ENCODE data around the gene NLRC4.
"Not testable (repeated sequence)": the region's sequence is repeated elsewhere in the genome, so short reads cannot be mapped to it uniquely, and the experiment has no call there.

Gene NLRC4

GRCh38 chr2:32278478-32278853 lies 13.8 kb upstream of the NLRC4 start:
- TF ChIP-seq CTCF (IDR thresholded peaks at IDR 0.05; ENCODE audit: extremely low read depth, missing control alignments): no peak
- DNase-seq (ENCODE audit: low spot score): no peak

GRCh38 chr2:32277674-32278477 lies 13.2 kb upstream of the NLRC4 start, which contains the start of gene YIPF4:
TSS of gene YIPF4 (plus strand) at chr2:32277904. CDS start at chr2:32278156, 252 bp downstream.
- DNase-seq (ENCODE audit: low spot score): peak; percentile 99
- TF ChIP-seq CTCF (IDR thresholded peaks at IDR 0.05; ENCODE audit: extremely low read depth, missing control alignments): no peak

GRCh38 chr2:32277363-32277673 lies 12.6 kb upstream of the NLRC4 start:
- no peak for TF ChIP-seq CTCF (IDR thresholded peaks at IDR 0.05; ENCODE audit: extremely low read depth, missing control alignments)
- DNase-seq (ENCODE audit: low spot score): no peak

- not testable (repeated sequence) for DNase-seq (ENCODE audit: low spot score)
Observed at GRCh38 chr2:32275790-32276189, 11.1 kb upstream of the NLRC4 start.

- no peak for TF ChIP-seq CTCF (IDR thresholded peaks at IDR 0.05; ENCODE audit: extremely low read depth, missing control alignments)
- no peak for DNase-seq (ENCODE audit: low spot score)
Observed at GRCh38 chr2:32274289-32274688, 9.6 kb upstream of the NLRC4 start.

GRCh38 chr2:32272279-32272678 lies 7.6 kb upstream of the NLRC4 start:
- no peak for TF ChIP-seq CTCF (IDR thresholded peaks at IDR 0.05; ENCODE audit: extremely low read depth, missing control alignments)

GRCh38 chr2:32271063-32271462 lies 6.4 kb upstream of the NLRC4 start:
- TF ChIP-seq CTCF (IDR thresholded peaks at IDR 0.05; ENCODE audit: extremely low read depth, missing control alignments): no peak

More at GRCh38 chr2:32272279-32272678, 7.6 kb upstream of the NLRC4 start:
- DNase-seq (ENCODE audit: low spot score): no peak

GRCh38 chr2:32262105-32262504 lies 2.6 kb downstream of the NLRC4 start:
- TF ChIP-seq CTCF (IDR thresholded peaks at IDR 0.05; ENCODE audit: extremely low read depth, missing control alignments): no peak
- no peak for DNase-seq (ENCODE audit: low spot score)

More at GRCh38 chr2:32271063-32271462, 6.4 kb upstream of the NLRC4 start:
- DNase-seq (ENCODE audit: low spot score): no peak
